ENCODE measurements around the gene MTCH1.
"Not testable (repeated sequence)": the region's sequence is repeated elsewhere in the genome, so short reads cannot be mapped to it uniquely, and the experiment has no call there.

MTCH1 gene

GRCh38 chr6:36990401-36990800 is 4.4 kb upstream of the MTCH1 start:
- not testable (repeated sequence) for DNase-seq

GRCh38 chr6:36989264-36989663 is 3.3 kb upstream of the MTCH1 start:
- no peak for DNase-seq

- DNase-seq, result no peak
These were observed 680 bp upstream of the MTCH1 start for GRCh38 chr6:36986704-36987047.

- no peak for DNase-seq
These were observed 584 bp downstream of the MTCH1 start for GRCh38 chr6:36985417-36985807.

GRCh38 chr6:36984581-36985416 is 1.2 kb downstream of the MTCH1 start:
- no peak for DNase-seq

GRCh38 chr6:36983538-36983937 is 2.5 kb downstream of the MTCH1 start:
- no peak for DNase-seq

GRCh38 chr6:36980876-36981619 is 4.9 kb downstream of the MTCH1 start:
- no peak for DNase-seq

- no peak for DNase-seq
These were observed 5.9 kb downstream of the MTCH1 start for GRCh38 chr6:36980129-36980528.

GRCh38 chr6:36979347-36979742 is 6.7 kb downstream of the MTCH1 start:
- peak; percentile 22 for DNase-seq

- no peak for DNase-seq
These were observed 7.3 kb downstream of the MTCH1 start for GRCh38 chr6:36978421-36979346.

GRCh38 chr6:36977470-36977941 is 8.5 kb downstream of the MTCH1 start:
- DNase-seq, result no peak

GRCh38 chr6:36976931-36977330 is 9.1 kb downstream of the MTCH1 start:
- no peak for DNase-seq

GRCh38 chr6:36976509-36976908 is 9.5 kb downstream of the MTCH1 start:
- no peak for DNase-seq

- DNase-seq, result no peak
These were observed 10.1 kb downstream of the MTCH1 start for GRCh38 chr6:36976007-36976264.

- no peak for DNase-seq
These were observed 10.6 kb downstream of the MTCH1 start for GRCh38 chr6:36975231-36976006.

- no peak for DNase-seq
These were observed 12.3 kb downstream of the MTCH1 start for GRCh38 chr6:36973647-36974046.

- DNase-seq, result no peak
These were observed 12.8 kb downstream of the MTCH1 start for GRCh38 chr6:36973190-36973589.

GRCh38 chr6:36971921-36972673 is 13.9 kb downstream of the MTCH1 start:
- DNase-seq, result no peak

- no peak for DNase-seq
These were observed 14.8 kb downstream of the MTCH1 start for GRCh38 chr6:36970892-36971842.

Measured in NCI-H1092 (cell line).